ENCODE data around the gene NELFCD.

- TF ChIP-seq CTCF (IDR thresholded peaks at IDR 0.05; ENCODE audit: low read depth, low read length) (no peak), EZH2phosphoT487 (IDR thresholded peaks at IDR 0.05; ENCODE audit: low read depth) (no peak)
Observed at GRCh38 chr20:59040667-59041066, 59.6 kb downstream of the NELFCD start.

All from OCI-LY3 (cell line).